DOHH2 (cell line): ENCODE results near the gene ITIH2.
"Not testable (repeated sequence)": the region's sequence is repeated elsewhere in the genome, so short reads cannot be mapped to it uniquely, and the experiment has no call there.

ENCODE experiments used
- EZH2phosphoT487 ChIP-seq: fragments of 200-600 bp; sonication (generic); IDR thresholded peaks from 2 replicates; pipeline ENCODE4 v1.6.1; 2017; ENCODE audit warnings: borderline replicate concordance, mild to moderate bottlenecking, antibody characterized with exemption, low read length, moderate library complexity, mixed read lengths
- TF ChIP-seq, protein P1 (sequence below): fragments of 200-600 bp; sonication (generic); IDR thresholded peaks from one replicate; pipeline ENCODE4 v1.5.1; 2014; ENCODE audit warnings: antibody characterized with exemption, mild to moderate bottlenecking, low read depth, low read length; ENCODE audit not compliant: poor library complexity, severe bottlenecking

DNA sequence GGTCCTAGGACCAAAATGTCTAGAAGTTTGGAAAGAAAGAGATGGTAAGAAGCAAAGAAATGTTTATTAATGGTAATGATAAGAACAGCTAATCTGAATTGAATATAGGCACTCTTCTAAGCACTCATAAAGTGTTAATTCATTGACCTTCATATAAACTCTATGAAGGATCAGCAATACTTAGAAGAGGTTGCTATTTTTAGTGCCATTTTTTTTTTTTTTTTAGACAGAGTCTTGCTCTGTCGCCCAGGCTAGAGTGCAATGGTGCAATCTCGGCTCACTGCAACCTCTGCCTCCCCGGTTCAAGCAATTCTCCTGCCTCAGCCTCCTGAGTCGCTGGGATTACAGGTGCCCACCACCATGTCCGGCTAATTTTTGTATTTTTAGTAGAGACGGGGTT lies 79.1 kb downstream of the ITIH2 start:
- TF ChIP-seq, protein P1, sequence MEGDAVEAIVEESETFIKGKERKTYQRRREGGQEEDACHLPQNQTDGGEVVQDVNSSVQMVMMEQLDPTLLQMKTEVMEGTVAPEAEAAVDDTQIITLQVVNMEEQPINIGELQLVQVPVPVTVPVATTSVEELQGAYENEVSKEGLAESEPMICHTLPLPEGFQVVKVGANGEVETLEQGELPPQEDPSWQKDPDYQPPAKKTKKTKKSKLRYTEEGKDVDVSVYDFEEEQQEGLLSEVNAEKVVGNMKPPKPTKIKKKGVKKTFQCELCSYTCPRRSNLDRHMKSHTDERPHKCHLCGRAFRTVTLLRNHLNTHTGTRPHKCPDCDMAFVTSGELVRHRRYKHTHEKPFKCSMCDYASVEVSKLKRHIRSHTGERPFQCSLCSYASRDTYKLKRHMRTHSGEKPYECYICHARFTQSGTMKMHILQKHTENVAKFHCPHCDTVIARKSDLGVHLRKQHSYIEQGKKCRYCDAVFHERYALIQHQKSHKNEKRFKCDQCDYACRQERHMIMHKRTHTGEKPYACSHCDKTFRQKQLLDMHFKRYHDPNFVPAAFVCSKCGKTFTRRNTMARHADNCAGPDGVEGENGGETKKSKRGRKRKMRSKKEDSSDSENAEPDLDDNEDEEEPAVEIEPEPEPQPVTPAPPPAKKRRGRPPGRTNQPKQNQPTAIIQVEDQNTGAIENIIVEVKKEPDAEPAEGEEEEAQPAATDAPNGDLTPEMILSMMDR = not testable (repeated sequence)
- not testable (repeated sequence) for TF ChIP-seq EZH2phosphoT487
